Astrocyte (in vitro differentiated cells and primary cell): ENCODE measurements around the gene NRIP1.

Experiments
- CTCF ChIP-seq: IDR thresholded peaks from 2 replicates; pipeline ENCODE4 v1.5.1; 2011; ENCODE audit warnings: low read depth, mild to moderate bottlenecking, inconsistent platforms, low read length, moderate library complexity; ENCODE audit not compliant: insufficient read depth
- EZH2 ChIP-seq: IDR thresholded peaks from 2 replicates; pipeline ENCODE4 v1.6.1; 2012; ENCODE audit warnings: mild to moderate bottlenecking, low read length, inconsistent platforms; ENCODE audit not compliant: insufficient read depth

- no peak for TF ChIP-seq CTCF
- TF ChIP-seq EZH2 = no peak
These were observed 805 bp downstream of the NRIP1 start for GRCh38 chr21:15063814-15064575.
